Lower leg skin (tissue), 4 donors: ENCODE results near the gene TM4SF1. TPM values are rescaled to one million over a fixed set of nuclear protein-coding genes. Genes with fewer than 3 reads are reported as not detected.

Source experiments
- DNase-seq, 2 donors: peaks; one replicate each; pipeline ENCODE4 v3.0.0-alpha.2; 2019; ENCODE audit warnings: low spot score in 2 of 2
- H3K4me3 ChIP-seq: fragments of 200-600 bp; sonication (generic); 2 replicates; pipeline ENCODE4 v1.5.1; 2017; ENCODE audit warnings: mild to moderate bottlenecking, low read depth; ENCODE audit not compliant: poor library complexity, severe bottlenecking
- POLR2A ChIP-seq, 2 donors: fragments of 450-650 bp; IDR thresholded peaks; one replicate each; pipeline ENCODE4 v1.6.1; 2016 to 2017; ENCODE audit warnings: antibody characterized with exemption in 2 of 2, mild to moderate bottlenecking in 1 of 2, moderate library complexity in 1 of 2
- WGBS, 2 donors: methylation state at CpG; one replicate each; pipeline ENCODE4 v1.1.5; 2018; 5-methylcytosine and 5-hydroxymethylcytosine counted together
- intact Hi-C: fragments of 100-400 bp; cut with DNase I; formaldehyde crosslinking; loops from one replicate; pipeline ENCODE4 v1.15.0; 2023; ENCODE audit warnings: low total_unique reads
- total RNA-seq, 4 donors: library from RNA; depleted of rRNA; stranded (reverse); fragments of >200 nt; gene quantifications; one replicate each; pipeline ENCODE4 v1.1.0, GENCODE V29; 2016
- TF ChIP-seq, protein P1 (sequence below), 3 donors: fragments of 450-650 bp; IDR thresholded peaks; one replicate each; pipeline ENCODE4 v1.5.1; 2016; ENCODE audit warnings: antibody characterized with exemption in 3 of 3, mild to moderate bottlenecking in 3 of 3, moderate library complexity in 2 of 3

TM4SF1 gene
- total RNA-seq, 4 donors from 2014 or later, result 24.5 to 131 (median 51.0) TPM

GRCh38 chr3:149400645-149401044 lies 23.2 kb upstream of the TM4SF1 start:
- intact Hi-C loops, result no loop called here
- no peak overlapping the region for H3K4me3 ChIP-seq
- DNase-seq, result no peak
- no peak for TF ChIP-seq POLR2A (IDR thresholded peaks at IDR 0.05)
- TF ChIP-seq, protein P1, sequence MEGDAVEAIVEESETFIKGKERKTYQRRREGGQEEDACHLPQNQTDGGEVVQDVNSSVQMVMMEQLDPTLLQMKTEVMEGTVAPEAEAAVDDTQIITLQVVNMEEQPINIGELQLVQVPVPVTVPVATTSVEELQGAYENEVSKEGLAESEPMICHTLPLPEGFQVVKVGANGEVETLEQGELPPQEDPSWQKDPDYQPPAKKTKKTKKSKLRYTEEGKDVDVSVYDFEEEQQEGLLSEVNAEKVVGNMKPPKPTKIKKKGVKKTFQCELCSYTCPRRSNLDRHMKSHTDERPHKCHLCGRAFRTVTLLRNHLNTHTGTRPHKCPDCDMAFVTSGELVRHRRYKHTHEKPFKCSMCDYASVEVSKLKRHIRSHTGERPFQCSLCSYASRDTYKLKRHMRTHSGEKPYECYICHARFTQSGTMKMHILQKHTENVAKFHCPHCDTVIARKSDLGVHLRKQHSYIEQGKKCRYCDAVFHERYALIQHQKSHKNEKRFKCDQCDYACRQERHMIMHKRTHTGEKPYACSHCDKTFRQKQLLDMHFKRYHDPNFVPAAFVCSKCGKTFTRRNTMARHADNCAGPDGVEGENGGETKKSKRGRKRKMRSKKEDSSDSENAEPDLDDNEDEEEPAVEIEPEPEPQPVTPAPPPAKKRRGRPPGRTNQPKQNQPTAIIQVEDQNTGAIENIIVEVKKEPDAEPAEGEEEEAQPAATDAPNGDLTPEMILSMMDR (IDR thresholded peaks at IDR 0.05), result no peak

DNA sequence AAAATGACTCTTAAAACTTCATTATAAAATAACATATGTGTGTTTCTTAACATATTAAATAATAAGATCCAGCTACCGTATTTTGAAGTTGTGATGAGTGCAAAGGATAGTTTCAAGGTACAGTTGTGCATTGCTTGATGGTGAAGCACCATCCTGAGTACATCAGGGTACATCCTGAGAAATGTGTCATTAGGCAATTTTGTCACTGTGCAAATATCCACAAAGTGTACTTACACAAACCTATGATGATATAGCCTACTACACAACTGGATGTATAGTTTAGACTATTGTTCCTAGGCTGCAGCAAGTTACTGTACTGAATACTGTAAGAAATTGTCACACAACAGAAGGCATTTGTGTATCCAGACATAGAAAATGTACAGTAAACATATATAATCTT lies 20.8 kb upstream of the TM4SF1 start:
- TF ChIP-seq, protein P1 (IDR thresholded peaks at IDR 0.05), result no peak
- no peak for TF ChIP-seq POLR2A (IDR thresholded peaks at IDR 0.05)
- no peak for DNase-seq
- WGBS, 2 donors, result 94 to 96% methylated on average over 1 of the region's 1 CpG
- intact Hi-C loops, result no loop called here
- H3K4me3 ChIP-seq, result no peak overlapping the region

DNA sequence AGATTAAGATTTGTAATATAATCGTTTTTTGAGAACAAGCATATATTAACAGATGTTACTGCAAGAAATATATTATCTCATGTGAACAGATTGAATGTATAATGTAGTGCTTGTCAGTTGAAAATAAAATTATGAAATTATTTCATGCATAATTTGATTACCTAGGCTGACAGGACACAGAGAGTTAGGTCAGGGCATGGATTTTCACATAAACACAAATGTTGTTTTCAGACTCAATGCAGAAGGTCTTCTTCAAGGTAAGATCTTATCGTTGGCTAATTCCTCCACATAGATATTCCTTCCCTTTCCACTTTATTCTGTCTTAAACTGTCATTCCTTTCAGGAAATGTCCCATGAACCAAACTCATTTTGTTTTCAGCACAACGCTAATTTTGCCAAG lies 20.1 kb upstream of the TM4SF1 start:
- intact Hi-C loops, result no loop called here
- H3K4me3 ChIP-seq, result no peak overlapping the region
- TF ChIP-seq, protein P1 (IDR thresholded peaks at IDR 0.05), result no peak
- no peak for TF ChIP-seq POLR2A (IDR thresholded peaks at IDR 0.05)
- no peak for DNase-seq
- WGBS, 2 donors, result 69 to 79% methylated on average over 3 of the region's 3 CpGs

DNA sequence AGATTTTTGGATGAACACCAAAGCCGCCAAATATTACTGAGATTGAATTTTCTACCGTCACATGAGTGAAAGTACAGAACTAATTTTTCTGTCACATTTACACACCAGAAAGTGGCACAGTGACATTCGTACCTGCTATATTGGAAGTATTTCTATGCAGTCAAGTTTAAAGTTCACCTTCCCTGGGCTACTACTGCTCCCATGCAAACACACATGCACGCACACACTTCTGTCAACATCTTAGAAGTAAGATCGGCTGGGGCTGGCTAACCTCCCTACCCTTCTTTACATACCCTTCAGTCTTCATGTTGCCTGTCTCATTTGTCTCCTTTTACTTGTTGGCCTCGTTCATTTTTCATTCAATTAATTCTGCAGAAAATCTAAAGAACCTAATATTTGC lies 19.0 kb upstream of the TM4SF1 start:
- TF ChIP-seq, protein P1 (IDR thresholded peaks at IDR 0.05), result no peak
- TF ChIP-seq POLR2A (IDR thresholded peaks at IDR 0.05), result no peak
- no peak for DNase-seq
- intact Hi-C loops, result no loop called here
- no peak overlapping the region for H3K4me3 ChIP-seq
- 90 to 94% methylated on average over 6 of the region's 6 CpGs for WGBS, 2 donors

DNA sequence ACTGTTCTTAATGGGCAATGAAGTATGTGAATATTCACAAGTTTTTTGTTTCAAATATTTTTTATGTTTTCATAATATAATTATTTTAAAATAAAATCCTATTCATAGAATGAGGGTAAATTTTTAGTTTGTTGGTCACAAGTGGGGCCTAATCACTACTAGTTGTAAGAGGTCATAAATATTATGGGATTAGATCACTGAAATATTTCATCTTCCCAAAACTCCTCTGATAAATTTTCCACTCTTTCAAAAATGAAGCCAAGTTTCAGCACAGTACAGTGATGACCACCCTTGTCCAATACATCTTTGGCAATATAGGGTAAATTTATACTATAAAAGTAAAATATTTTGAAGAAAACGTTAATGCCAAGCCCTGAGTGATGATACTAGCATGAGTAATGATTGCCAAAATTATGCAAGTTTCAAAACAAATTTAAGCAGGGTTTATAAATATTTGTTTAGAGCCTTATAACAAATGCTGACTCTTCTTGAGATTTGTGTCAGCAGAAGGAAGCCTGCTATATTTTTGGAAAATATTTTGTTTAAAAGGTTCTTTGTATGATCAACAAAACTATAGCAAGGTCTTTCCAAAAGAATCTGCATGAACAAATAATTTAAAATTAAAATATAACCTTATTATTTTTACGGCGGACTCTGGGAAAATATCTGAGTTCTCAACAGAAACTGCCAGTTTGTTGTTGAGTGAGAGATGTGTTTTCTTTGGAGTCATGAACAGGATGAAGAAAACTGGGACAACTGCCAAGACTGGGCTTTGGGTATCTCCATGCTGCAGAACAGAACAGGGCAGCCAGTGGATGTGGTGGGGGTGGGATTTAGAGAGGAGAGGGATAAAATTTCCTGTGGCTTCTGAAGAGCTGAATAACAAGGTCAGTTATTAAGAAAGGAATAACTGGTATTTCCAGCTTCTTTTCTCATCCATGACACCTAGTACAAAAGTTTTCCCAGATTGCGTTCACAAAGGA lies 17.9 kb upstream of the TM4SF1 start:
- TF ChIP-seq POLR2A (IDR thresholded peaks at IDR 0.05), result no peak
- TF ChIP-seq, protein P1 (IDR thresholded peaks at IDR 0.05), result no peak
- H3K4me3 ChIP-seq, result no peak overlapping the region
- 59 to 63% methylated on average over 4 of the region's 4 CpGs for WGBS, 2 donors
- no peak for DNase-seq
- intact Hi-C loops, result no loop called here
